ENCODE data around the gene RBM25. TPM values are rescaled to one million over a fixed set of nuclear protein-coding genes. Genes with fewer than 3 reads are reported as not detected.

RBM25 gene
- total and polyA plus RNA-seq, 3 donors from 2014 or later = 30.6 to 132 (median 113) TPM

- intact Hi-C loops (cut with DNase I; ENCODE audit: low total_unique reads) = no loop called here
- peak; percentile 97 for DNase-seq
- Histone ChIP-seq H3K9me3 (no peaks in the 10 kb centered on the region), H3K27ac (peak within 1 kb of the TSS; percentile 81 to 92), H3K36me3 (ENCODE audit: low read depth, missing control alignments) (no peaks in the 10 kb centered on the region), H3K4me1 (peaks cover 15% of the 10 kb centered on the region), H3K27me3 (no peaks in the 10 kb centered on the region), H3K4me3 (peak within 1 kb of the TSS; percentile 75 to 87)
- TF ChIP-seq POLR2A (IDR thresholded peaks at IDR 0.05) (peak; percentile 76), CTCF (IDR thresholded peaks at IDR 0.05) (no peak)
- 0 to 1% methylated on average over 43 to 65 of the region's 71 CpGs for WGBS, 2 donors
Observed at GRCh38 chr14:73136387-73137225, 78.3 kb downstream of the RBM25 start, which contains the start of gene PSEN1. PSEN1 (plus strand) TSS chr14:73136507; CDS start chr14:73148020, 11,513 bp downstream.

- H3K4me1 ChIP-seq = peaks cover 32% of the 10 kb centered on the region
- H3K27ac ChIP-seq = no peak overlapping the region
Observed at GRCh38 chr14:73140811-73141323, 82.5 kb downstream of the RBM25 start.

GRCh38 chr14:73142216-73142615 is 83.9 kb downstream of the RBM25 start:
- Histone ChIP-seq H3K4me1 (peaks cover 31% of the 10 kb centered on the region), H3K27ac (peak overlapping the region in 1 of 2 donors; percentile 14), H3K27me3 (no peaks in the 10 kb centered on the region), H3K9me3 (no peaks in the 10 kb centered on the region), H3K4me3 (no peak overlapping the region), H3K36me3 (ENCODE audit: low read depth, missing control alignments) (no peaks in the 10 kb centered on the region)
- DNase-seq = no peak
- intact Hi-C loops (cut with DNase I; ENCODE audit: low total_unique reads) = no loop called here
- WGBS, 2 donors = 29 to 47% methylated on average over 2 of the region's 2 CpGs
- TF ChIP-seq POLR2A (IDR thresholded peaks at IDR 0.05) (no peak), CTCF (IDR thresholded peaks at IDR 0.05) (no peak)

More at GRCh38 chr14:73140811-73141323, 82.5 kb downstream of the RBM25 start:
- no peak for TF ChIP-seq POLR2A (IDR thresholded peaks at IDR 0.05)
- TF ChIP-seq CTCF (IDR thresholded peaks at IDR 0.05) = no peak
- no peaks in the 10 kb centered on the region for H3K36me3 ChIP-seq (ENCODE audit: low read depth, missing control alignments)
- no peaks in the 10 kb centered on the region for H3K9me3 ChIP-seq
- DNase-seq = no peak
- no peaks in the 10 kb centered on the region for H3K27me3 ChIP-seq
- 71 to 86% methylated on average over 1 of the region's 1 CpG for WGBS, 2 donors
- no peak overlapping the region for H3K4me3 ChIP-seq
- intact Hi-C loops (cut with DNase I; ENCODE audit: low total_unique reads) = no loop called here

GRCh38 chr14:73143003-73143402 is 84.7 kb downstream of the RBM25 start:
- H3K4me1 ChIP-seq = peaks cover 25% of the 10 kb centered on the region
- intact Hi-C loops (cut with DNase I; ENCODE audit: low total_unique reads) = no loop called here
- no peak overlapping the region for H3K4me3 ChIP-seq
- no peaks in the 10 kb centered on the region for H3K36me3 ChIP-seq (ENCODE audit: low read depth, missing control alignments)
- H3K9me3 ChIP-seq = no peaks in the 10 kb centered on the region
- H3K27ac ChIP-seq = peak overlapping the region in 1 of 2 donors; percentile 14
- WGBS, 2 donors = 62 to 79% methylated on average over 5 of the region's 5 CpGs
- no peaks in the 10 kb centered on the region for H3K27me3 ChIP-seq
- DNase-seq = no peak
- TF ChIP-seq CTCF (IDR thresholded peaks at IDR 0.05) = no peak

All from testis (tissue), 3 donors.